HCT116 (cell line): ENCODE results near the gene CHTOP. TPM values are rescaled to one million over a fixed set of nuclear protein-coding genes. Genes with fewer than 3 reads are reported as not detected.

Experiments used
- ATAC-seq: fragments of 200-7000 bp; cut with Tn5 transposase; 2 replicates; pipeline ENCODE4 v1.9.1; 2020; ENCODE audit warnings: mild to moderate bottlenecking, moderate library complexity
- BruUV-seq: library from RNA; stranded (reverse); fragments of 400-500 nt; replicated peaks from 2 replicates; lab custom pipeline; 2021; lab: Mats Ljungman, UMichigan
- CTCF ChIA-PET: fragments of 300-600 bp; sonication (Branson Sonifier 250); formaldehyde crosslinking; loops from one replicate; lab custom pipeline; 2021; ENCODE audit warnings: antibody characterized with exemption; lab: Charles Lee
- POLR2A ChIA-PET: fragments of 300-600, 350-600 bp; sonication (Branson Sonifier 250); formaldehyde crosslinking; loops from one replicate; lab custom pipeline; 2021; ENCODE audit warnings: antibody characterized with exemption; lab: Charles Lee
- RAD21 ChIA-PET, 2 experiments: fragments of 300-600 bp; sonication (Branson Sonifier 250); formaldehyde crosslinking; loops; one replicate each; lab custom pipeline; 2023; ENCODE audit warnings: low total read pairs in 2 of 2; ENCODE audit not compliant: uncharacterized antibody in 2 of 2, unreplicated experiment in 2 of 2, low non-redundant PET in 1 of 2; lab: Charles Lee
- DNase-seq: peaks from one replicate; pipeline ENCODE4 v3.0.0-alpha.2; 2010; ENCODE audit warnings: low read depth, low spot score
- H2AFZ ChIP-seq: fragments of 200-600 bp; shearing (Covaris generic), sonication (generic); 2 replicates; pipeline ENCODE4 v1.6.1; 2017; ENCODE audit warnings: low read depth, mixed run types, mixed read lengths, antibody characterized with exemption, low read length; ENCODE audit not compliant: poor library complexity, severe bottlenecking
- H3K27ac ChIP-seq: 2 replicates; pipeline ENCODE4 v1.5.1; 2012; ENCODE audit warnings: low read depth, low read length
- H3K27me3 ChIP-seq: fragments of 200-600 bp; sonication (generic); 2 replicates; pipeline ENCODE4 v1.6.1; 2016; ENCODE audit warnings: mixed run types, low read length, mixed read lengths; ENCODE audit not compliant: insufficient read depth
- H3K36me3 ChIP-seq, 2 experiments: fragments of 200-500 bp in 1 of 2; fragments of 200-600 bp in 1 of 2; sonication (Bioruptor generic) in 1 of 2; sonication (generic) in 1 of 2; 2 replicates each; pipeline versions ENCODE4 v1.5.1 to v1.6.1; 2014 to 2016; ENCODE audit warnings: low read length in 2 of 2, inconsistent platforms in 1 of 2, mixed read lengths in 1 of 2, mixed run types in 1 of 2; ENCODE audit not compliant: insufficient read depth in 2 of 2, control insufficient read depth in 1 of 2
- H3K4me1 ChIP-seq, 2 experiments: fragments of 200-600 bp in 1 of 2; sonication (generic) in 1 of 2; 2 replicates each; pipeline versions ENCODE4 v1.5.1 to v1.6.1; 2012 to 2017; ENCODE audit warnings: low read length in 2 of 2, inconsistent platforms in 1 of 2, mild to moderate bottlenecking in 1 of 2, mixed read lengths in 1 of 2, mixed run types in 1 of 2, moderate library complexity in 1 of 2; ENCODE audit not compliant: insufficient read depth in 2 of 2, control insufficient read depth in 1 of 2
- H3K4me2 ChIP-seq: fragments of 200-600 bp; sonication (generic); 2 replicates; pipeline ENCODE4 v1.6.1; 2017; ENCODE audit warnings: mixed run types, low read length, mixed read lengths
- H3K4me3 ChIP-seq, 2 experiments: fragments of 200-600 bp in 1 of 2; sonication (generic) in 1 of 2; replicated peaks in 1 of 2; 2 replicates each; pipeline ENCODE4 v1.5.1; 2011 to 2016; ENCODE audit warnings: low read length in 2 of 2, control low read depth in 1 of 2, low read depth in 1 of 2, mild to moderate bottlenecking in 1 of 2, mixed read lengths in 1 of 2, mixed run types in 1 of 2
- H3K79me2 ChIP-seq: fragments of 200-600 bp; sonication (generic); 2 replicates; pipeline ENCODE4 v1.6.1; 2017; ENCODE audit warnings: mild to moderate bottlenecking, mixed run types, low read length, moderate library complexity, mixed read lengths; ENCODE audit not compliant: insufficient read depth
- H3K9ac ChIP-seq: fragments of 200-600 bp; sonication (generic); 2 replicates; pipeline ENCODE4 v1.6.1; 2016; ENCODE audit warnings: low read length, mixed read lengths
- H3K9me2 ChIP-seq: fragments of 200-600 bp; sonication (generic), shearing (Covaris generic); 2 replicates; pipeline ENCODE4 v1.6.1; 2017; ENCODE audit warnings: mixed run types, mild to moderate bottlenecking, moderate library complexity; ENCODE audit not compliant: insufficient read depth
- H3K9me3 ChIP-seq, 2 experiments: fragments of 200-500 bp in 1 of 2; fragments of 200-600 bp in 1 of 2; sonication (Bioruptor generic) in 1 of 2; sonication (generic) in 1 of 2; 2 replicates each; pipeline ENCODE4 v1.6.1; 2014 to 2017; ENCODE audit warnings: low read length in 2 of 2, mixed read lengths in 2 of 2, inconsistent platforms in 1 of 2, low read depth in 1 of 2, mild to moderate bottlenecking in 1 of 2, mixed run types in 1 of 2, moderate library complexity in 1 of 2; ENCODE audit not compliant: control insufficient read depth in 1 of 2, insufficient read depth in 1 of 2
- H4K20me1 ChIP-seq: fragments of 200-600 bp; sonication (generic), shearing (Covaris generic); 2 replicates; pipeline ENCODE4 v1.6.1; 2017; ENCODE audit warnings: mixed run types, mild to moderate bottlenecking, moderate library complexity; ENCODE audit not compliant: insufficient read depth
- ATF3 ChIP-seq: IDR thresholded peaks from 2 replicates; pipeline ENCODE4 v1.6.1; 2012
- EGR1 ChIP-seq: IDR thresholded peaks from 2 replicates; pipeline ENCODE4 v1.6.1; 2012; ENCODE audit warnings: low read depth
- ELF1 ChIP-seq: IDR thresholded peaks from 2 replicates; pipeline ENCODE4 v1.6.1; 2012; ENCODE audit warnings: low read depth, borderline replicate concordance
- EZH2phosphoT487 ChIP-seq: fragments of 200-600 bp; IDR thresholded peaks from 2 replicates; pipeline ENCODE4 v1.6.1; 2018; ENCODE audit warnings: antibody characterized with exemption, borderline replicate concordance
- JUND ChIP-seq: IDR thresholded peaks from 2 replicates; pipeline ENCODE4 v1.6.1; 2012
- MAX ChIP-seq: IDR thresholded peaks from 2 replicates; pipeline ENCODE4 v1.6.1; 2012
- POLR2A ChIP-seq: IDR thresholded peaks from 2 replicates; pipeline ENCODE4 v1.7.0; 2011; ENCODE audit warnings: borderline replicate concordance; ENCODE audit not compliant: insufficient read depth, insufficient read length; ENCODE audit errors: extremely low read depth
- POLR2AphosphoS5 ChIP-seq: IDR thresholded peaks from 2 replicates; pipeline ENCODE4 v1.6.1; 2011; ENCODE audit warnings: mild to moderate bottlenecking, low read depth, low read length, moderate library complexity
- RAD21 ChIP-seq: IDR thresholded peaks from 2 replicates; pipeline ENCODE4 v1.6.1; 2012; ENCODE audit warnings: low read depth, mild to moderate bottlenecking
- SP1 ChIP-seq: IDR thresholded peaks from 2 replicates; pipeline ENCODE4 v1.6.1; 2012; ENCODE audit warnings: low read depth
- intact Hi-C: fragments of 100-400 bp; cut with micrococcal nuclease; formaldehyde crosslinking; loops from 2 replicates; pipeline ENCODE4 v1.10.0; 2022
- total RNA-seq: library from RNA; stranded (reverse); gene quantifications from one replicate; pipeline ENCODE4 v1.2.1, GENCODE V29; 2021; ENCODE audit not compliant: unreplicated experiment
- TF ChIP-seq, protein P1 (sequence below): IDR thresholded peaks from 2 replicates; pipeline ENCODE4 v1.6.1; 2012; ENCODE audit warnings: low read depth

The CHTOP gene
- total RNA-seq, 1 experiment from 2014 or later: 110 TPM

DNA sequence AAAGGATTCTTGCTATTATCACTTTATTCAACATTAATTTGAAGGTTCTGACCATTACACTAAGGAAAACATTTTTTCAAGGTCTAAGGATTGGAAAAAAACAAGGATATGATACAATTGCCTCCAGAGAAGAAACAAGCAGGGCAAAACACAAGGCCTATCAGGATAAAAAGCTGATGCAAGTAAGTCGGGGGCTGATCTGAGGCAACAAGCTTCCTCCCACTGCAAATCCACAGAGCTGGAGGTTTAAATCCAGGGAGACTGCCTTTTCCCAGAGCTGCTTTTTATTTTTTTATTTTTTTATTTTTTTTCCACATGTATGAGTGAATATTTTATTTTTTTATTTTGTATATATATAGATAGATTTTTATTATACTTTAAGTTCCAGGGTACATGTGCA, 48.9 kb upstream of the CHTOP start:
- H3K9ac ChIP-seq: no peak overlapping the region
- ATAC-seq (no peak), DNase-seq (no peak)
- no peak overlapping the region for H2AFZ ChIP-seq
- H3K4me3 ChIP-seq: no peak overlapping the region
- H4K20me1 ChIP-seq: no peaks in the 10 kb centered on the region
- peaks cover 0 to 6% of the 10 kb centered on the region in 2 experiments; a peak in 2 of 4 replicates for H3K4me1 ChIP-seq
- no peaks in the 10 kb centered on the region for H3K9me2 ChIP-seq
- H3K27me3 ChIP-seq: no peaks in the 10 kb centered on the region
- no peaks in the 10 kb centered on the region for H3K79me2 ChIP-seq
- H3K27ac ChIP-seq: no peak overlapping the region
- TF ChIP-seq SP1 (no peak), ATF3 (no peak), EZH2phosphoT487 (no peak), RAD21 (no peak), POLR2AphosphoS5 (no peak), POLR2A (no peak), MAX (no peak), JUND (no peak), EGR1 (no peak), ELF1 (no peak)
- TF ChIP-seq, protein P1, sequence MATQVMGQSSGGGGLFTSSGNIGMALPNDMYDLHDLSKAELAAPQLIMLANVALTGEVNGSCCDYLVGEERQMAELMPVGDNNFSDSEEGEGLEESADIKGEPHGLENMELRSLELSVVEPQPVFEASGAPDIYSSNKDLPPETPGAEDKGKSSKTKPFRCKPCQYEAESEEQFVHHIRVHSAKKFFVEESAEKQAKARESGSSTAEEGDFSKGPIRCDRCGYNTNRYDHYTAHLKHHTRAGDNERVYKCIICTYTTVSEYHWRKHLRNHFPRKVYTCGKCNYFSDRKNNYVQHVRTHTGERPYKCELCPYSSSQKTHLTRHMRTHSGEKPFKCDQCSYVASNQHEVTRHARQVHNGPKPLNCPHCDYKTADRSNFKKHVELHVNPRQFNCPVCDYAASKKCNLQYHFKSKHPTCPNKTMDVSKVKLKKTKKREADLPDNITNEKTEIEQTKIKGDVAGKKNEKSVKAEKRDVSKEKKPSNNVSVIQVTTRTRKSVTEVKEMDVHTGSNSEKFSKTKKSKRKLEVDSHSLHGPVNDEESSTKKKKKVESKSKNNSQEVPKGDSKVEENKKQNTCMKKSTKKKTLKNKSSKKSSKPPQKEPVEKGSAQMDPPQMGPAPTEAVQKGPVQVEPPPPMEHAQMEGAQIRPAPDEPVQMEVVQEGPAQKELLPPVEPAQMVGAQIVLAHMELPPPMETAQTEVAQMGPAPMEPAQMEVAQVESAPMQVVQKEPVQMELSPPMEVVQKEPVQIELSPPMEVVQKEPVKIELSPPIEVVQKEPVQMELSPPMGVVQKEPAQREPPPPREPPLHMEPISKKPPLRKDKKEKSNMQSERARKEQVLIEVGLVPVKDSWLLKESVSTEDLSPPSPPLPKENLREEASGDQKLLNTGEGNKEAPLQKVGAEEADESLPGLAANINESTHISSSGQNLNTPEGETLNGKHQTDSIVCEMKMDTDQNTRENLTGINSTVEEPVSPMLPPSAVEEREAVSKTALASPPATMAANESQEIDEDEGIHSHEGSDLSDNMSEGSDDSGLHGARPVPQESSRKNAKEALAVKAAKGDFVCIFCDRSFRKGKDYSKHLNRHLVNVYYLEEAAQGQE: no peak
- POLR2A ChIA-PET: interaction anchor here (1.0 kb wide), 2 partner anchors 13 to 42 kb away, joined by 3 to 5 read pairs; partner anchors contain the start of gene S100A13
- RAD21 ChIA-PET: no interaction called here
- no TSS peak for BruUV-seq
- CTCF ChIA-PET: interaction anchor here (3.1 kb wide), 1 partner anchor 13 kb away, joined by 9 read pairs; no protein-coding TSS in a partner anchor
- H3K36me3 ChIP-seq: no peaks in the 10 kb centered on the region
- H3K9me3 ChIP-seq: no peaks in the 10 kb centered on the region
- no peak overlapping the region for H3K4me2 ChIP-seq
- intact Hi-C loops: no loop called here
